K562 (cell line): ENCODE results near the gene SOBP. TPM values are rescaled to one million over a fixed set of nuclear protein-coding genes. Genes with fewer than 3 reads are reported as not detected.

Source experiments
- ARID2 ChIP-seq: fragments of 450-650 bp; IDR thresholded peaks from 2 replicates; pipeline ENCODE4 v1.6.1; 2017; ENCODE audit warnings: antibody characterized with exemption, mild to moderate bottlenecking
- BCOR ChIP-seq: fragments of 450-650 bp; IDR thresholded peaks from 2 replicates; pipeline ENCODE4 v1.6.1; 2016
- BHLHE40 ChIP-seq: IDR thresholded peaks from 2 replicates; pipeline ENCODE4 v1.6.1; 2011; ENCODE audit warnings: low read length, improper control_type of control experiment
- CHD4 ChIP-seq: fragments of 200-600 bp; sonication (generic); IDR thresholded peaks from 3 replicates; pipeline ENCODE4 v1.6.1; 2012; ENCODE audit warnings: low read depth, mild to moderate bottlenecking, mixed read lengths, low read length, inconsistent platforms; ENCODE audit not compliant: insufficient read depth, insufficient replicate concordance, poor library complexity, severe bottlenecking
- DIDO1 ChIP-seq: fragments of 450-650 bp; IDR thresholded peaks from 2 replicates; pipeline ENCODE4 v1.6.1; 2016; ENCODE audit warnings: low read depth, missing biosample characterization, missing genetic modification characterization
- EGR1 ChIP-seq: fragments of 450-650 bp; conservative IDR thresholded peaks from 2 replicates; pipeline ENCODE4 v1.6.1; 2017; ENCODE audit warnings: mild to moderate bottlenecking
- KDM1A ChIP-seq, 2 experiments: fragments of 450-650 bp; IDR thresholded peaks; 2 replicates each; pipeline ENCODE4 v1.6.1; 2016; ENCODE audit warnings: mild to moderate bottlenecking in 2 of 2
- KDM5B ChIP-seq: fragments of 200-600 bp; sonication (generic); IDR thresholded peaks from 2 replicates; pipeline ENCODE4 v1.6.1; 2012; ENCODE audit warnings: low read depth, mild to moderate bottlenecking, moderate library complexity, low read length, control low read depth, inconsistent platforms; ENCODE audit not compliant: insufficient replicate concordance
- NFE2 ChIP-seq: IDR thresholded peaks from 2 replicates; pipeline ENCODE4 v1.6.1; 2014; ENCODE audit warnings: antibody characterized with exemption, low read depth
- SMARCE1 ChIP-seq: fragments of 450-650 bp; IDR thresholded peaks from 2 replicates; pipeline ENCODE4 v1.7.1; 2016; ENCODE audit warnings: mild to moderate bottlenecking
- TAF9B ChIP-seq: fragments of 450-650 bp; IDR thresholded peaks from 2 replicates; pipeline ENCODE4 v1.6.1; 2018; ENCODE audit warnings: mild to moderate bottlenecking; ENCODE audit not compliant: partially characterized antibody
- ZNF239 ChIP-seq: fragments of 250-450 bp; sonication (Bioruptor Pico); IDR thresholded peaks from 2 replicates; pipeline ENCODE4 v1.4.0; 2020; ENCODE audit warnings: mild to moderate bottlenecking
- ZNF79 ChIP-seq: fragments of 250-450 bp; sonication (Bioruptor Pico); IDR thresholded peaks from 2 replicates; pipeline ENCODE4 v1.4.0; 2020; ENCODE audit warnings: low read depth, mild to moderate bottlenecking, moderate library complexity
- polyA plus RNA-seq, 8 experiments: library from polyadenylated mRNA; depleted of rRNA in 4 of 8; stranded (reverse) in 5 of 8; unstranded in 3 of 8; fragments of >200 nt; fragmentation: Nextera tagmentation in 2 of 8; fragmentation: Illumina TruSeq in 1 of 8; extraction: Ambion mirVana in 2 of 8; extraction: Trizol in 1 of 8; gene quantifications; 2 replicates each; pipeline versions ENCODE4 v1.2.1 to v1.2.3, GENCODE V29; 2011 to 2014; ENCODE audit warnings: inconsistent platforms in 1 of 8, missing spikeins in 1 of 8
- total RNA-seq, 7 experiments: library from RNA; depleted of rRNA in 6 of 7; stranded (reverse); fragments of >200 nt in 6 of 7; fragmentation: Illumina TruSeq in 2 of 7; extraction: Trizol in 2 of 7; gene quantifications; 2 replicates each; pipeline versions ENCODE4 v1.2.1 to v1.2.3, GENCODE V29; 2011 to 2021; ENCODE audit warnings: low replicate concordance in 1 of 7
- TF ChIP-seq, protein P1 (sequence below): sonication (generic); formaldehyde crosslinking; IDR thresholded peaks from 2 replicates; pipeline ENCODE4 v1.8.0; 2022; ENCODE audit warnings: mild to moderate bottlenecking, missing genetic modification reagents
- TF ChIP-seq, protein P2 (sequence below): fragments of 450-650 bp; IDR thresholded peaks from 2 replicates; pipeline ENCODE4 v1.6.1; 2016; ENCODE audit warnings: low read depth, mild to moderate bottlenecking, moderate library complexity
- TF ChIP-seq, protein P3 (sequence below): fragments of 250-450 bp; sonication (Bioruptor Pico); IDR thresholded peaks from 2 replicates; pipeline ENCODE4 v1.8.0; 2022; ENCODE audit warnings: inconsistent platforms
- TF ChIP-seq, protein P4 (sequence below): fragments of 250-450 bp; sonication (Bioruptor Pico); IDR thresholded peaks from 2 replicates; pipeline ENCODE4 v1.5.0; 2022; ENCODE audit warnings: mild to moderate bottlenecking
- TF ChIP-seq, protein P5 (sequence below): fragments of 450-650 bp; formaldehyde crosslinking; IDR thresholded peaks from 2 replicates; pipeline ENCODE4 v1.4.0; 2020; ENCODE audit warnings: mild to moderate bottlenecking, moderate library complexity
- TF ChIP-seq, protein P6 (sequence below): fragments of 450-650 bp; IDR thresholded peaks from 2 replicates; pipeline ENCODE4 v1.6.1; 2017; ENCODE audit warnings: antibody characterized with exemption

Gene SOBP
- total and polyA plus RNA-seq, 9 of the 15 experiments (the other 6 are each of a cell fraction or from before 2014, with no cell fraction given), result 0.16 TPM; not detected in 8

DNA sequence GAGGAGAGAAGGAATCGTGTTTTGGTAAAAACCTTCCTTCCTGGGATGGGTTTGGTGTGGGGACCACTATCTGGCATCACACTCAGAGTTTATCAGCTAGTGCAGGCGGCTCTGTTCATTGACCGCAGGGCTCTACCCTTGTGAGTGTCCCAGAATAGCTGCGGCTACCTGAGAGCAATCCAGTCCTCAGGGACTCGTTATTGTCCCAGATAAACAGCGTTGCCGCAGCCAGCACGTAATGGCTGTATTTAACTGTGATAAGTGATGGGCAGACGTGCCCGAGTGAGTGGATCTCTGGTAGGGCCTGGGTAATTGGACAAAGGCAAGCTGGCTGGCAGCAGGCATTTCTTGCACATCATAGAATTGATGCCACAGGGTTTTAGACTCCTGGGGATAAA lies 163.3 kb downstream of the SOBP start (continued):
- TF ChIP-seq, protein P1, sequence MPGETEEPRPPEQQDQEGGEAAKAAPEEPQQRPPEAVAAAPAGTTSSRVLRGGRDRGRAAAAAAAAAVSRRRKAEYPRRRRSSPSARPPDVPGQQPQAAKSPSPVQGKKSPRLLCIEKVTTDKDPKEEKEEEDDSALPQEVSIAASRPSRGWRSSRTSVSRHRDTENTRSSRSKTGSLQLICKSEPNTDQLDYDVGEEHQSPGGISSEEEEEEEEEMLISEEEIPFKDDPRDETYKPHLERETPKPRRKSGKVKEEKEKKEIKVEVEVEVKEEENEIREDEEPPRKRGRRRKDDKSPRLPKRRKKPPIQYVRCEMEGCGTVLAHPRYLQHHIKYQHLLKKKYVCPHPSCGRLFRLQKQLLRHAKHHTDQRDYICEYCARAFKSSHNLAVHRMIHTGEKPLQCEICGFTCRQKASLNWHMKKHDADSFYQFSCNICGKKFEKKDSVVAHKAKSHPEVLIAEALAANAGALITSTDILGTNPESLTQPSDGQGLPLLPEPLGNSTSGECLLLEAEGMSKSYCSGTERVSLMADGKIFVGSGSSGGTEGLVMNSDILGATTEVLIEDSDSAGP, result no peak
- no peak for TF ChIP-seq CHD4
- TF ChIP-seq, protein P2, sequence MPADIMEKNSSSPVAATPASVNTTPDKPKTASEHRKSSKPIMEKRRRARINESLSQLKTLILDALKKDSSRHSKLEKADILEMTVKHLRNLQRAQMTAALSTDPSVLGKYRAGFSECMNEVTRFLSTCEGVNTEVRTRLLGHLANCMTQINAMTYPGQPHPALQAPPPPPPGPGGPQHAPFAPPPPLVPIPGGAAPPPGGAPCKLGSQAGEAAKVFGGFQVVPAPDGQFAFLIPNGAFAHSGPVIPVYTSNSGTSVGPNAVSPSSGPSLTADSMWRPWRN, result peak; percentile 36; the same call in 1 of the 2 replicates
- TF ChIP-seq, protein P3, sequence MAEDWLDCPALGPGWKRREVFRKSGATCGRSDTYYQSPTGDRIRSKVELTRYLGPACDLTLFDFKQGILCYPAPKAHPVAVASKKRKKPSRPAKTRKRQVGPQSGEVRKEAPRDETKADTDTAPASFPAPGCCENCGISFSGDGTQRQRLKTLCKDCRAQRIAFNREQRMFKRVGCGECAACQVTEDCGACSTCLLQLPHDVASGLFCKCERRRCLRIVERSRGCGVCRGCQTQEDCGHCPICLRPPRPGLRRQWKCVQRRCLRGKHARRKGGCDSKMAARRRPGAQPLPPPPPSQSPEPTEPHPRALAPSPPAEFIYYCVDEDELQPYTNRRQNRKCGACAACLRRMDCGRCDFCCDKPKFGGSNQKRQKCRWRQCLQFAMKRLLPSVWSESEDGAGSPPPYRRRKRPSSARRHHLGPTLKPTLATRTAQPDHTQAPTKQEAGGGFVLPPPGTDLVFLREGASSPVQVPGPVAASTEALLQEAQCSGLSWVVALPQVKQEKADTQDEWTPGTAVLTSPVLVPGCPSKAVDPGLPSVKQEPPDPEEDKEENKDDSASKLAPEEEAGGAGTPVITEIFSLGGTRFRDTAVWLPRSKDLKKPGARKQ (CRISPR knock-in tag), result no peak
- peak; percentile 53; the same call in 1 of the 2 replicates for TF ChIP-seq BCOR
- TF ChIP-seq, protein P4, sequence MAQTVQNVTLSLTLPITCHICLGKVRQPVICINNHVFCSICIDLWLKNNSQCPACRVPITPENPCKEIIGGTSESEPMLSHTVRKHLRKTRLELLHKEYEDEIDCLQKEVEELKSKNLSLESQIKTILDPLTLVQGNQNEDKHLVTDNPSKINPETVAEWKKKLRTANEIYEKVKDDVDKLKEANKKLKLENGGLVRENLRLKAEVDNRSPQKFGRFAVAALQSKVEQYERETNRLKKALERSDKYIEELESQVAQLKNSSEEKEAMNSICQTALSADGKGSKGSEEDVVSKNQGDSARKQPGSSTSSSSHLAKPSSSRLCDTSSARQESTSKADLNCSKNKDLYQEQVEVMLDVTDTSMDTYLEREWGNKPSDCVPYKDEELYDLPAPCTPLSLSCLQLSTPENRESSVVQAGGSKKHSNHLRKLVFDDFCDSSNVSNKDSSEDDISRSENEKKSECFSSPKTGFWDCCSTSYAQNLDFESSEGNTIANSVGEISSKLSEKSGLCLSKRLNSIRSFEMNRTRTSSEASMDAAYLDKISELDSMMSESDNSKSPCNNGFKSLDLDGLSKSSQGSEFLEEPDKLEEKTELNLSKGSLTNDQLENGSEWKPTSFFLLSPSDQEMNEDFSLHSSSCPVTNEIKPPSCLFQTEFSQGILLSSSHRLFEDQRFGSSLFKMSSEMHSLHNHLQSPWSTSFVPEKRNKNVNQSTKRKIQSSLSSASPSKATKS, result no peak
- TF ChIP-seq TAF9B, result no peak
- peak; percentile 48 to 67; a peak in 2 of 4 replicates for TF ChIP-seq KDM1A (IDR thresholded peaks at IDR 0.05)
- no peak for TF ChIP-seq NFE2
- TF ChIP-seq BHLHE40, result peak; percentile 25; the same call in 1 of the 2 replicates
- TF ChIP-seq DIDO1 (tag), result no peak
- TF ChIP-seq ZNF79 (CRISPR knock-in tag), result no peak
- TF ChIP-seq SMARCE1, result peak; percentile 53; the same call in 1 of the 2 replicates
- no peak for TF ChIP-seq ZNF239
- TF ChIP-seq, protein P5, sequence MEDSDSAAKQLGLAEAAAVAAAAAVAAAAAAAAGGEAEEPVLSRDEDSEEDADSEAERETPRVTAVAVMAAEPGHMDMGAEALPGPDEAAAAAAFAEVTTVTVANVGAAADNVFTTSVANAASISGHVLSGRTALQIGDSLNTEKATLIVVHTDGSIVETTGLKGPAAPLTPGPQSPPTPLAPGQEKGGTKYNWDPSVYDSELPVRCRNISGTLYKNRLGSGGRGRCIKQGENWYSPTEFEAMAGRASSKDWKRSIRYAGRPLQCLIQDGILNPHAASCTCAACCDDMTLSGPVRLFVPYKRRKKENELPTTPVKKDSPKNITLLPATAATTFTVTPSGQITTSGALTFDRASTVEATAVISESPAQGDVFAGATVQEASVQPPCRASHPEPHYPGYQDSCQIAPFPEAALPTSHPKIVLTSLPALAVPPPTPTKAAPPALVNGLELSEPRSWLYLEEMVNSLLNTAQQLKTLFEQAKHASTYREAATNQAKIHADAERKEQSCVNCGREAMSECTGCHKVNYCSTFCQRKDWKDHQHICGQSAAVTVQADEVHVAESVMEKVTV (CRISPR knock-in tag), result no peak
- TF ChIP-seq, protein P6, sequence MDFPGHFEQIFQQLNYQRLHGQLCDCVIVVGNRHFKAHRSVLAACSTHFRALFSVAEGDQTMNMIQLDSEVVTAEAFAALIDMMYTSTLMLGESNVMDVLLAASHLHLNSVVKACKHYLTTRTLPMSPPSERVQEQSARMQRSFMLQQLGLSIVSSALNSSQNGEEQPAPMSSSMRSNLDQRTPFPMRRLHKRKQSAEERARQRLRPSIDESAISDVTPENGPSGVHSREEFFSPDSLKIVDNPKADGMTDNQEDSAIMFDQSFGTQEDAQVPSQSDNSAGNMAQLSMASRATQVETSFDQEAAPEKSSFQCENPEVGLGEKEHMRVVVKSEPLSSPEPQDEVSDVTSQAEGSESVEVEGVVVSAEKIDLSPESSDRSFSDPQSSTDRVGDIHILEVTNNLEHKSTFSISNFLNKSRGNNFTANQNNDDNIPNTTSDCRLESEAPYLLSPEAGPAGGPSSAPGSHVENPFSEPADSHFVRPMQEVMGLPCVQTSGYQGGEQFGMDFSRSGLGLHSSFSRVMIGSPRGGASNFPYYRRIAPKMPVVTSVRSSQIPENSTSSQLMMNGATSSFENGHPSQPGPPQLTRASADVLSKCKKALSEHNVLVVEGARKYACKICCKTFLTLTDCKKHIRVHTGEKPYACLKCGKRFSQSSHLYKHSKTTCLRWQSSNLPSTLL, result no peak
- TF ChIP-seq EGR1, result no peak
- no peak for TF ChIP-seq KDM5B
- no peak for TF ChIP-seq ARID2
